HG02623 (cell line): ENCODE measurements around the gene AGTR1.
A peak's percentile ranks its signal among the peaks of the same experiment; 100 is the strongest.
"Not testable (repeated sequence)": the region's sequence is repeated elsewhere in the genome, so short reads cannot be mapped to it uniquely, and the experiment has no call there.

Experiments used
- ATAC-seq: cut with Tn5 transposase; IDR thresholded peaks from one replicate; pipeline ENCODE4 v1.9.1; 2021; ENCODE audit warnings: moderate library complexity; ENCODE audit not compliant: unreplicated experiment

AGTR1 gene

GRCh38 chr3:148717885-148718561 is 20.3 kb downstream of the AGTR1 start:
- ATAC-seq = no peak

DNA sequence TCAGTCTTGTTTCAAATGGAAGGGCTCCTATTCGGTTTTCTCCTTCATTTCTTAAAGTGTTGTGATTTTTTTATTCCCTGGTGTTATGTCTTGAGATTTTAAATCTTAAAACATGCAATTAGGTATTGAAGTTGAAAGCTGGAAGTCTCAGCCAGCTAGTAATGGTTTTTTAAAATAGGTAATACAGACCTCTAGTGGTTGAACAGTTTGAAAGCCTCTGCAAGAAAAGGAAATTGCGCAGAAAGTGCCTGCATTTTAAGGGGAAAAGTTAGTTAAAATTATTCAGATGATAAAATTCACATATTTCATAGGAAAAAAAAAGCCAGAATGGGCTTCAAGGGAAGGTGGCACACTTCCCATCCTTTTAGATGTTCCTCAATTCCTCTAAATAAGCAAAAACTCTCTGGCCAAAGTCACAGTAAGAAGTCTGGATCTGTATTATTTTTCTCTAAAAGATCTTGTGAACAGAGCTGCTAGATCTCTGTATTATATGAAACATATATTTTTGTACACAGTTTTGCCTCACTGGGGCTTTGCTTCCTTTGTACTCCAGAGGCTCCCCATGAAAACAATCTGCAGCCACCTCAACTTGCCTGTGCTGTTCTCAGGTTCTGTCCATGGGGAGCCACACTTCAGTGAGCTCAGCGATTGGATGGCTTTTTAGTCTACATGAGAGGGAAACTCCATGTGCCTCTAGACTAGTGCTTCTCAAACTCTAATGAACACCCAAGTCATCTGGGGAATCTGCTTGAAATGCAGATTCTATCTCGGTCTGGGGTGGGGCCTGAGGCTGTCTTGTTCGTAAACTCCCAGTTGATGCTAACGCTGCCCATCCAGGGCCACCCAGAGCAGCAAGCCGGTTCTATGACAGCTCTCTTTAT is 21.5 kb downstream of the AGTR1 start:
- no peak for ATAC-seq

DNA sequence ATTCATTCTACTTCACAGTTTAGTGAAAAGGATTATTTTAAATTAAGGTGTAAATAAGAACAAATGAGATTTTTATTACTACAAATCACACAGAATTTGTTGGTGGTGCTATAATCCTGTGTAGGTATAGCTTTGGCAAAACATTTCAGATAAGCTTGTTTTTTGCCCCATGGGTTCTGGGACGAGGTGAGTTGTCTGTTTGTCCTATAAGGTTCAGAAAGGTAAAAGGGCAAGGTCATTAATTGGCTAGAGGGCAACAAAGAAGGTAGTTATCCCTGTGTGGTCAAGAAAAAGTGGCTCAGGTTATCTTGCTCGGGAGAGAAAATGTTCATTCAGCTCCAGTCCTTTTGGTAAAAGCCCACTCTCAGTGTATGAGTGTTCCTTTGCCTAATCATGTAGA is 23.2 kb downstream of the AGTR1 start:
- no peak for ATAC-seq

DNA sequence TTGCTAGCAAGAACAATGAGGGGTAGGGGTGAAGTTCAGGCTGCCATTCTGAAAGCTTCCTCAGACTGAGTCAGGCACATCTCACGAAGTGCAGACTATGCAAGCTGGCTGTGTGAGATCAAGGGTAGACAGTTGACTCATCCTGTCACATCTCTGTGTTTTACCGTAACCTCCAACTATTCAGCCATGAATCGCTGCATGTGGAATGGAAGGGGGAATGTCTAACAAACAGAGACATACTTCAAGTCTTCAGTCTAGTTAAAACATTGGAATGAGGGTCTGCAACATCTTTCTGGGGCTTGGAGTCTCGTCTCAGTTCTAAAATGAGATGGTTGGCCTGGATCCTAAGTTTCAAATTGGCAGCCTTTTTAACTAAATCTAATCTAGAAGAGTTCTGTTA is 25.9 kb downstream of the AGTR1 start:
- no peak for ATAC-seq

GRCh38 chr3:148727231-148727630 is 29.5 kb downstream of the AGTR1 start:
- peak; percentile 79 for ATAC-seq

GRCh38 chr3:148728753-148729152 is 31.1 kb downstream of the AGTR1 start:
- no peak for ATAC-seq

DNA sequence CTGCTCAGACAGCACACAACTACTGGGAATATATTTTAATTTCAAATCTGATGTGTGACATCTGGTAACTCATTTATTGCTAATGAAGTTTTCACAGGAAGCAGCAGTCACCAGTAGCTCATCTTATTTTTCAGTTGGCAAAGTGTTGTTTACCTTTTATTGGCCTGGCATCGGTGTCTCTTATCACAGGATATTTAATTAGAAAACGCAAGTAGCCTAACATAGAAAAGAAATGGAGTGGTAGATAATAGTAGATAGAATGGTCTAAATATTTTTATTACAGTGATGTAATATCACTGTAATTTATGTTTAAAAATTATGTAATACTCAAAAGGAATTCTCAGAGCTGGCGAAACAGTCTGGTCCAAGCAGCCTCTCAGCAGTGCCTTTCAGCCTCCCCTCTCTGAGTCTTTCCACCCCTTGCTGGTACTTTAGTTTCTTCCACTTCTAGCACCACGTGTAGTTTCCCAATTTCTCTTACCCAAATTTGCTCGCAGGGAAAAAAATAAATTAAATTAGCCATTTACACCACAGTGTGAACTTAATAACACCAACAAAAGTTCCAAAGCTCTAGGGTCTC is 31.9 kb downstream of the AGTR1 start:
- no peak for ATAC-seq

DNA sequence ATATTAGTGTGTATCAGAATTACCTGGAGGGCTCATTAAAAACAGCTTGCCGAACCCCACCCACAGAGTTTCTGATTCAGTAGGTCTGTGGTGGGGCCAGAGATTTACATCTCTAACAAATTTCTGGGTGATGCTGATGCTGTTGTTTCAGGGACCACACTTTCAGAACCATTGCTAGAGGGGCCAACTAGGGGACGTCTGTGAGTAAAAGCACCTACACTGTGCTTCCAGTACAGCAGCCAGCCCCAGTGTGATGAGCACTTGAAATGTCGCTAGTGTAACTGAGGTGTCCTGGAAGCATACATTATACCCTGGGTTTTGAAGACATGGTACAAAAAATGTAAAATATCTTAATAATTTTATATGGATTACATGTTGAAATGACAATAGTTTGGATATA is 33.0 kb downstream of the AGTR1 start:
- ATAC-seq = no peak

DNA sequence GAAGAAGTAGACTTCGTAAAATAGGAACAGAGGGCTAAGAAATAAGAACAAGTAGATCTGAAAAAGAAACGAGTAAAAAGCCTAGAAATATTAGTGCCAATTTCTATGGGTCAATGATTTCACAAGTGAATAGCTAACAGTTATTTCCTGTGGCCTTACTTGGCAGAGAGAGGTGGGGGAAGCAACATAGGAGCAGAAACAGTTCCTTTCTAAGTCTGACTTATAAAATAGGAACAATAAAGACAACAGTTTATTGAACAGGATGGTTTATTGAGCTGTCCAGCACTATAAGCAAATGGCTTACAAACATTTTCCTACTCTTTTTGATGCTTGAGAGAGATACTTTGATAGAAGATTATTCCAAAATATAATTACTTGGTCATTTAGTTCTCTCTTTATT is 37.9 kb downstream of the AGTR1 start:
- no peak for ATAC-seq

GRCh38 chr3:148736086-148736485 is 38.4 kb downstream of the AGTR1 start:
- ATAC-seq = no peak

- ATAC-seq = no peak
Observed at GRCh38 chr3:148737104-148737530, 39.4 kb downstream of the AGTR1 start.

GRCh38 chr3:148739720-148740119 is 42.0 kb downstream of the AGTR1 start:
- ATAC-seq = no peak

DNA sequence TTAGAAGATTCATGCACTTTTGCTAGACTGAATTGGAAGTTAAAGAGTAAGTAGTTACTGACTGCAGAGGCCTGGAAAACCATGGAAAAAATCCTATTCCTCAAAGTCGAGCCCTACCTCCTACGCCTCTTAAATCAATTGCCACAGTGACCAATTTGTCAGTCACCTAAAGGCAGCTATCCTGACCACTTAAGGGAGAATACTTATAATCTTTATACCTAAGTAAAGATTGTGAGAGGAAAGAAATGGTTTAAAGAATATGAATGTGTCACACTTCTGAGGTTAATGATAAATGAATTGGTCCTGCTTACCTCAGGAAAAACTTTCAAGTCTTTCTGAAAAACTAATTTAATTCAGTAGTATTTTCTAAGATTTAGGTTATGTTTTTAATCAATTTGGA is 42.6 kb downstream of the AGTR1 start:
- no peak for ATAC-seq

DNA sequence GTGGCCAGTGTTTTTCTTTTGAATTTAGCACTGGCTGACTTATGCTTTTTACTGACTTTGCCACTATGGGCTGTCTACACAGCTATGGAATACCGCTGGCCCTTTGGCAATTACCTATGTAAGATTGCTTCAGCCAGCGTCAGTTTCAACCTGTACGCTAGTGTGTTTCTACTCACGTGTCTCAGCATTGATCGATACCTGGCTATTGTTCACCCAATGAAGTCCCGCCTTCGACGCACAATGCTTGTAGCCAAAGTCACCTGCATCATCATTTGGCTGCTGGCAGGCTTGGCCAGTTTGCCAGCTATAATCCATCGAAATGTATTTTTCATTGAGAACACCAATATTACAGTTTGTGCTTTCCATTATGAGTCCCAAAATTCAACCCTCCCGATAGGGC is 43.5 kb downstream of the AGTR1 start:
- ATAC-seq = no peak

GRCh38 chr3:148742118-148742517 is 44.4 kb downstream of the AGTR1 start:
- no peak for ATAC-seq

DNA sequence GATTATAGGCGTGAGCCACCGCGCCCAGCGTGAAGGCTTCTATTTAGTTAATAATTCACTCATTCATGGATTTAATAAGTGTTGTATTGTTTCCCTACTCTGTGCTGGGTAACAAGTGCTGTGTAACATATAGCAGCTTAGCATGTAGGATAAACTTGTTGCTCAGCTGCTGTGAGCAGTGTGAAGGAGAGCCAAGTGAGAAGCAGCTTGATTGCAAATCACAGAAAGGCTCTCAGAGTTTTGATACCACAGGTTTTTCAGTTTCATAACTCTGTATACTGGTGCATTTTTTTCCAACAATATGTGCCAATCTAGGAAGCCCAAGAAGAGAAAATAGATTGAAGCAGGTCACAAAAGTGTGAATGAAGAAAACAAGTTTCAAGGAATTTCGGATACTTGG is 48.4 kb downstream of the AGTR1 start:
- ATAC-seq = no peak

DNA sequence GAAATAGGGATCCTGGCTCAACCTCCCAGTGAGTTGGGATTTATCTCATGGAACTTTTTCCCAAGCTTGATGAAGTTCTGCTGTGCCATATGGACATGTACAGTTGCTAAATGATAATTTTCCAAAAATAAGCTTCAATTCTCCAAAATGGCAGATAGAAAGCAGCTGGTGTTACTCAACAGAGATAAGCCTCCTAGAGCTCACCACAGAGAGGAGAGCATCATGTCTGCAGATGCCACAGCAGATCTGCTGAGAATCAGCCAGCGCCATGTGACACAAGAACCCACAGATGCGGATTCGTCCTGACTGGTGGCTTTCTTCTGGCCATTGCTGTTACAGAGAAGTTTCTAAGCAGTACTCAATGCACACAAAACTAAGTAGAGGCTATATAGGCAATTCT is 50.6 kb downstream of the AGTR1 start:
- no peak for ATAC-seq

DNA sequence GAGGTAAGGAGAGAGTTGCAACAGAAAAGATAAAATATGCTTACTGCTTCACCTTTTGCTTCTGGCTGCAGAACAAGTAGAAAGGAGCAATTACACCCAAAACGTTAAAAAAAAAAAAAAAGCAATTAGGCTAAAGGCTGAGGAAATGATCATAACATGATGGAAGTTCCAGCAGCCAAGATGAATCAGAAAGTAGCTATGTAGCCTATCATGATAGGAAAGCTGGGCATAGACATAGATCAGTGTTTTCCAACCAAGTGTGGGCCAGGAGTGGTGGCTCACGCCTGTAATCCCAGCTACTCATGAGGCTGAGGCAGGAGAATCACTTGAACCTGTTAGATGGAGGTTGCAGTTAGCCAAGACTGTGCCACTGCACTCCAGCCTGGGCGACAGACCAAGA is 52.6 kb downstream of the AGTR1 start:
- ATAC-seq = no peak

- no peak for ATAC-seq
Observed at GRCh38 chr3:148751461-148751860, 53.8 kb downstream of the AGTR1 start.

DNA sequence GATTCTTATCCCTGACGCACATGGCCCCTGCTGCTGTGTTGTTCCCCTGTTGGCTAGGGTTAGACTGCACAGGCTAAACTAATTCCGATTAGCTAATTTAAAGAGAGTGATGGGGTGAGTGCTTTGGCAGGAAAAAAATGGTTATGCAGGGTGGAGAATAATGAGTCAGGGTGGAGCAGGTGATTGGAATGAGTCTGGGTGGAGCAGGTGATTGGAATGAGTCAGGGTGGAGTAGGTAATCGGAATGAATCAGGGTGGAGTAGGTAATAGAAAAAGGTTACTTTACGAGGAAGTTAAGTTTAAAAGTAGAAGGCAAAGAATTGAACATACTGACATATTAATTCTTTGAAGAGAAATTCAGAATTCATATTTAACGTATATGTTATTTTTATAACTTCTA is 55.7 kb downstream of the AGTR1 start:
- ATAC-seq = not testable (repeated sequence)

- no peak for ATAC-seq
Observed at GRCh38 chr3:148755570-148755969, 57.9 kb downstream of the AGTR1 start.

- no peak for ATAC-seq
Observed at GRCh38 chr3:148756311-148756710, 58.6 kb downstream of the AGTR1 start.
